CD4-positive, alpha-beta T cell treated with Interleukin-2 at 100 ng/mL for 4 hours (primary cell): ENCODE data around the gene AGXT.
A peak's percentile ranks its signal among the peaks of the same experiment; 100 is the strongest.
"Not testable (repeated sequence)": the region's sequence is repeated elsewhere in the genome, so short reads cannot be mapped to it uniquely, and the experiment has no call there.

Experiments used
- DNase-seq: peaks from one replicate; pipeline ENCODE4 v3.0.0-alpha.2; 2020; ENCODE audit warnings: low spot score

Gene AGXT

GRCh38 chr2:240840435-240841060, 28.1 kb upstream of the AGXT start:
- peak; percentile 7 for DNase-seq

- not testable (repeated sequence) for DNase-seq
Measured at GRCh38 chr2:240846309-240846708, 22.3 kb upstream of the AGXT start.

- no peak for DNase-seq
Measured at GRCh38 chr2:240846873-240847595, 21.6 kb upstream of the AGXT start.

- no peak for DNase-seq
Measured at GRCh38 chr2:240847817-240848216, 20.8 kb upstream of the AGXT start.

DNA sequence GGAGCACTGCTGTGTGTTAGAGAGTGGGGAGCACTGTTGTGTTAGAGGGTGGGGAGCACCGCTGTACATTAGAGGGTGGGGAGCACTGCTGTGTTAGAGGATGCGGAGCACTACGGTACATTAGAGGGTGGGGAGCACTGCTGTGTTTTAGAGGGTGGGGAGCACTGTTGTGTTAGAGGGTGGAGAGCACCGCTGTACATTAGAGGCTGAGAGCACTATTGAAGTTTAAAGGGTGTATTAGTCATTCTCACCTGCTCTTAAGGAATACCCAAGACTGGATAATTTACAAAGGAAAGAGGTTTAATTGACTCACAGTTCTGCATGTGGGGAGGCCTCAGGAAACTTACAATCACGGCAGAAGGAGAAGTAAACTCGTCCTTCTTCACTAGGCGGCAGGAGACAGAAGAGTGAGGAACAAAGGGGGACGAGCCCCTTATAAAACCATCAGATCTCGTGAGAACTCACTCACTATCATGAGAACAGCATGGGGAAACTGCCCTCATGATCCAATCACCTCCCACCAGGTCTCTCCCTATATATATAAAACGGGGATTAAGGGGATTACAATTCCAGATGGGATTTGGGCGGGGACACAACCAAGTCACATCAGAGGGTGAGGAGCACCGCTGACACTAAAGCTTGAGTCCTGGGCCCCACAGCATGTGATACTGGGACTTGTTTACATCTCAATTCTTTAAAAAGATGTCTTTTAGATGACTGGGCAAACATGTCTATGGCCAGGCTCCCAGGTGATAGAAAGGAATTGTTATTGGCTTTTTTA, 19.5 kb upstream of the AGXT start:
- DNase-seq, result no peak

DNA sequence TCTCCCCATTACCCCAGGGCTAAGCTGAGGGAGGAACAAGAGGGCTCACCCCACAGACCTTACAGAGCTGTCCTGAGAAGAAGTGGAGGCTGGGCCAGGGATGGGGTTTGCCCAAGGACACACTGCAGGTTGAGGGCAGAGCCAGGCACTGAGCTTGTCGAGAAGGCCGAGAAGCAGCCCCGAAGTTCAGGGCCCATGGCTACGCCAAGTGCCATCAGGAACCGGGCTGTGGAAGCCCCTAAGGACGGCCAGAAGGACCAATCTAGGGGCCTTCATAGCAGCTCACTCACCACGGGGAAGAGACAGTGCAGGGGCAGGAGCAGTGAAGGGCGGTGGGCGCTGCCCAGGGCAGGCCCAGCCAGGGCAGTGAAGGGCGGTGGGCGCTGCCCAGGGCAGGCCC, 18.6 kb upstream of the AGXT start:
- DNase-seq, result no peak

DNA sequence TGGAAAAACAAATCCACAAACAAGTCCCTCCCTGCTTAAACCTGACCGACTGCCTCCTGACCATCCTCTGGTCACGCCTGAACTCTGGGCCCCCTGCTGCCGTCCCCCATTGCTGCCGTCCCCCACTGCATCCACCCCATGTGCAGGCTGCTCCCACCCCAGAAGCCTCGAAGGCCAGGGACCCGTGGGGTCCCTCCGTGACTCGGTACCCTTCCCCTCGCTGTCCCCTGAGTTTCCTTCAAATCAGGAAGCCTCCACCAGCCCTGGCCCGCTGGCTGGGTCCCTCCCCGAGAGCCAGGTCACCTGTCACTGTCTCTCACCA, 17.9 kb upstream of the AGXT start:
- no peak for DNase-seq

DNA sequence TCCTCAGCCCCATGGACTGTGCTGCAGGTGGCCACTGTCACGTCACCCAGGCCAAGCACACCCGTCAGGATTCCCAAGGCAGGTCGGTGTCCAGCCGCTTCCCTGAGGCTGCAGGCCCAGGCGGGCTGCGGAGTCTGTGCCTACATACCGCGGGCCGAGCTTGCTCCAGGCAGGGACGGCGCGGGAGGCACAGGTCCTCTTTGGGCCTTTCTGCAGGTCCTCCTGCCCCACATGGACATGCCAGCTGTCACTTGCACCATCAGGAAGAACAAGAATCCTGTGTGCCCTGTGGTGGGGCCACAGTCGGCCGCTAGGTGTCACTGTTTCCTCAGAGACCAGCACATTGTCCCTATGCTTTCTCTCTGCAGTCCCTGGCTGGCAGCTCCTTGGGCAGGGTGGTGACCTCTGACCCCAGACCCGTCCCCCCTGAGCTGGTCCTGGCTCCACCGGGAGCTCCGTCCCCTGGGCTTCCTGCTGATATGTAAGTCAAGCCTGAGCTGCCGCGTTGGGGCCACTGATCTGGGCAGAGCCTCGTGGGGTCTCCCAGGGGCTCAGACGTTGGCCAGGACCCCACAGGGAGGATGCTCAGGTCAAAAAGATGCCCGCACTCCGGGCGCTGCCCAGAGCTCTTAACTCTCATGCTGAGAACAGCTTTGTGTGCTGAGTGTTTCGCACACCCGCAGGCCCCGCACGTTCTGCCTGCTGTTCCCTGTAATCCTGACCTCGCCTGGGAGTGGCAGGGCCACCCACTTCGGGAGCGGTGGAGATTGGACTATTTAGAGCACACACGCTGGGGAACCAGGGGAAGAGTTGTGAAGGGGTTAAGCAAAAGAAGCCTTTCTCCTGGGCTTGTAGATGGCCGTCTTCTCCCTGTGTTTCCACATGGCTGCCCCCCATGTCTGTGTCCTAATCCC, 17.3 kb upstream of the AGXT start:
- DNase-seq, result peak; percentile 82

GRCh38 chr2:240852671-240853314, 15.8 kb upstream of the AGXT start:
- DNase-seq, result no peak

GRCh38 chr2:240855670-240856069, 13.0 kb upstream of the AGXT start:
- DNase-seq, result no peak

- no peak for DNase-seq
Measured at GRCh38 chr2:240856151-240856980, 12.3 kb upstream of the AGXT start.

DNA sequence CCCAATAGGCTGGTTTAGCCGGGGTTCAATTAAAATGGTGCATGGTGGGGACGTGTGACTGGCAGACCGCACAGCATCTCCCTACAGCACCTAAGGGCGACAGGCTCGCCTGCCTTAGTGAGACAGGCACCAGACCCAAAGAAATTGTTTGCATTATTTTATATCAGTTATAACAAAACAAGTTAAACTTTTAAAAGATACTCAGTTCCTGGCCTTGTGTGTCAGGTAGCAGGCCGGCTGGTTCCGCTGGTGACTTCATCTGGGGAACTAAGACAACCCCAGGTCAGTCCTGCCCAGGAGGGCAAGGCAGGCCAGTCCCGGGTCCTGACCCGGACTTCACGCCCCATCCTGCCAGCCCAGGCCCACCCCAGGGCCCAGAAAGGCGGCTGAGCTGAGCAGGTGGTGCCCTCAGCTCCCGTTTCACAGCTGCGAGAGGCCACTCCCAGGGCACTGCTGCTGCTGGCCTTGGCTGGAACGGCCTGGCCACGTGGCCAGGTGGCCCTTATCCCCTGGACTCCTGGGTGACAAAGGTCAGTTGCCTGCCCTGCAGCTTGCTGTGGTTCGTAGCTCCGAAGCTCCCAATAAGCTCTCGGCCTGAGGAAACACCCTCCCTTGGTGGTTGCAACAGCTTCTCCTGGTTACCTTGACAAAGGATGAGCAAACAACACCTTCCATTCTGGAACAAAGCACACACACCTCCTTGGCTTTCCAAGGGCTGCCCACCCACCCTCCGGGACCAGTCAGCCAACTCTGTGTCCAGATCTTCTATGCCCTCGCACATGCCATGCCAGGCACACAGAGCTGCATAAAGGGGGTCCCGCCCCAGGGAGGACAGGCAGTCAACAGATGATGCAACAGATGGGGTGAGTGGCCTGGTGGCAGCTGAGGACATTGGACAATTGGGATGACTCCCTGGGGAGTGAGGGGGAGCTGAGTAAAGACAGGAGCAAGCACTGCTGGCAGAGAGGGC, 11.3 kb upstream of the AGXT start:
- DNase-seq, result no peak

DNA sequence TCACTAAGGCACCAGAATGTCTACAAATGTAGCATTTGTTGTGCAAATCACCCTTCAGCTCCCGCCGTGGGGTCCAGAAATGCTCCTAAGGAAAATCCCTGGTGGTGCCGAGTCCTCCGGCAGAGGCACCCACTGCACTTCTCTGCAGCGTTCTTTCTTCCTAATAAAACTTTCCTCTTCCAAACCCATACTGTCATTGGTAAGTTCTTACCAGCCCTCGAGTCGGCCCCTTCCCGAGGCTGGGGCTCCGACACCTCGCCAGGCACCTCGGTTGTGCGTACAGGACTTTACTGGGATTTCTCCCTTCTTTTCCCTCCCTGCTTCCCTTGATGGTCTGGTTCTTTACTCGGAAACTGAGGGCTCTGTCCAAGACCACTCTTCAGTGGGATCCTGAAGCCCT, 10.3 kb upstream of the AGXT start:
- no peak for DNase-seq

GRCh38 chr2:240858871-240859270, 9.8 kb upstream of the AGXT start:
- DNase-seq, result no peak

- no peak for DNase-seq
Measured at GRCh38 chr2:240861547-240861946, 7.1 kb upstream of the AGXT start.

DNA sequence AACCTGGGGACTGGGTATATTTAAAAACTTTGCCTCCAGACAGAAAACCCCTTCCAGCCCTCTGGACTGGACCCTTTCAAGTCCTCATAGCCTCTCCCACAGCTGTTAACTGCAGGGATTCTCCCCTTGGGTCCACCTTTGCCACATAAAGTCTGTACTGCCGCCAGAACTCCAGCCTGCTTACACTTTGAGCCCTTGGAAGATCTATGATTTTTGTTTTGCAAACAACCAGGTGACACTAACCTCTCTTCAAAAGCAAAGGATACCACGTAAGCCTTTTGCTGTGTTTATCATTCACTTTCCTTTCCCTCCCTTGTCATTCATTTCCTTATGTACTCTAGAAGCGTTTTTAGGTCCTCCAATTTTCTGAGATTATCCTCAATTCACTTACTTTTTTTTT, 4.1 kb upstream of the AGXT start:
- no peak for DNase-seq

DNA sequence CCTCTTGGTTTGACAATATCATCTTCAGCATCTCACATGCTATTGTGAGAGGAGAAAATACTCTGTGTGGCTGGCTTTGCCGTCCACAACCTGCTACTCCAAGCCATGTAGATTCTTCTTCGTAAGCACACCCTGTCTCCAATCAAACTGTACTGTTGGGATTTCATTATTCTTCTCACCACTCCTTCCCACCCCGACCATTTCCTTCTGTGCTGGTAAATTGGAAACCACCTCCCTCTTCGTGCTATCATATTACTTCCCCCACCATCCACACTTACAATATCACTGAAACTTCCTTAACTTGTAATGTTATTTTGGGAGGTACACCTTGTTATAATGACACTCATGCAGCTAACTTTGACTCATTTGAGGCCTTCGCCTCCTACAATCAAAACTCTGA, 3.2 kb upstream of the AGXT start:
- DNase-seq, result no peak

GRCh38 chr2:240869109-240869955, 708 bp downstream of the AGXT start:
- DNase-seq, result no peak
